Uterus (tissue), 2 donors: ENCODE data around the gene ERC2.

Experiments used
- CTCF ChIP-seq, 4 experiments: fragments of 200-600 bp in 2 of 4; fragments of 450-650 bp in 2 of 4; sonication (generic) in 2 of 4; IDR thresholded peaks; one replicate each; pipeline ENCODE4 v1.5.1; 2016 to 2019; ENCODE audit warnings: antibody characterized with exemption in 4 of 4, mild to moderate bottlenecking in 2 of 4, moderate library complexity in 1 of 4
- POLR2A ChIP-seq, 2 donors: fragments of 450-650 bp; IDR thresholded peaks; one replicate each; pipeline ENCODE4 v1.6.1; 2016; ENCODE audit warnings: antibody characterized with exemption in 2 of 2, mild to moderate bottlenecking in 1 of 2, moderate library complexity in 1 of 2

GRCh38 chr3:56025326-56025725 is 442.9 kb downstream of the ERC2 start:
- TF ChIP-seq CTCF (IDR thresholded peaks at IDR 0.05), result no peak
- no peak for TF ChIP-seq POLR2A (IDR thresholded peaks at IDR 0.05)
